PFSK-1 (cell line): ENCODE data around the gene RRN3.

Experiments
- FOXP2 ChIP-seq: optimal IDR thresholded peaks from 2 replicates; pipeline ENCODE3; 2011; ENCODE audit warnings: borderline replicate concordance, control low read depth, inconsistent platforms; ENCODE audit not compliant: insufficient read depth; ENCODE audit errors: extremely low read length, extremely low read depth
- POLR2AphosphoS5 ChIP-seq: IDR thresholded peaks from 2 replicates; pipeline ENCODE4 v1.6.1; 2012; ENCODE audit warnings: low read depth, mild to moderate bottlenecking, control low read depth, low read length, moderate library complexity
- REST ChIP-seq, 2 experiments: IDR thresholded peaks; 2 replicates each; pipeline versions ENCODE4 v1.6.1 to v1.8.0; 2011 to 2012; ENCODE audit warnings: low read depth in 2 of 2, low read length in 2 of 2, control low read depth in 1 of 2, inconsistent platforms in 1 of 2, mild to moderate bottlenecking in 1 of 2, moderate library complexity in 1 of 2; ENCODE audit not compliant: insufficient read depth in 1 of 2
- SIN3A ChIP-seq: IDR thresholded peaks from 2 replicates; pipeline ENCODE4 v1.6.1; 2012; ENCODE audit warnings: mild to moderate bottlenecking, low read length, moderate library complexity, borderline replicate concordance; ENCODE audit not compliant: insufficient read depth
- TAF1 ChIP-seq: IDR thresholded peaks from 2 replicates; pipeline ENCODE4 v1.6.1; 2012; ENCODE audit warnings: low read length, control low read depth, borderline replicate concordance; ENCODE audit not compliant: insufficient read depth

Gene RRN3

GRCh38 chr16:15055141-15056053 lies 38.7 kb downstream of the RRN3 start:
- TF ChIP-seq TAF1 = no peak
- TF ChIP-seq FOXP2 = no peak
- no peak for TF ChIP-seq SIN3A
- TF ChIP-seq POLR2AphosphoS5 = no peak
- TF ChIP-seq REST (IDR thresholded peaks at IDR 0.05; ENCODE audit: insufficient read depth in 1 of 2, low read depth in 2 of 2, low read length in 2 of 2) = no peak

GRCh38 chr16:15054357-15055140 lies 39.5 kb downstream of the RRN3 start:
- no peak for TF ChIP-seq TAF1
- no peak for TF ChIP-seq POLR2AphosphoS5
- no peak for TF ChIP-seq FOXP2
- no peak for TF ChIP-seq REST (IDR thresholded peaks at IDR 0.05; ENCODE audit: insufficient read depth in 1 of 2, low read depth in 2 of 2, low read length in 2 of 2)
- no peak for TF ChIP-seq SIN3A

- TF ChIP-seq POLR2AphosphoS5 = no peak
- no peak for TF ChIP-seq FOXP2
- TF ChIP-seq SIN3A = no peak
- TF ChIP-seq TAF1 = no peak
- no peak for TF ChIP-seq REST (IDR thresholded peaks at IDR 0.05; ENCODE audit: insufficient read depth in 1 of 2, low read depth in 2 of 2, low read length in 2 of 2)
Observed at GRCh38 chr16:15053904-15054303, 40.2 kb downstream of the RRN3 start.

GRCh38 chr16:15052747-15053476 lies 41.2 kb downstream of the RRN3 start:
- TF ChIP-seq POLR2AphosphoS5 (no peak), REST (IDR thresholded peaks at IDR 0.05; ENCODE audit: insufficient read depth in 1 of 2, low read depth in 2 of 2, low read length in 2 of 2) (no peak), TAF1 (no peak), FOXP2 (no peak), SIN3A (no peak)
